ENCODE data around the gene LRRIQ1.

GRCh38 chr12:85005615-85006014 lies 30.5 kb upstream of the LRRIQ1 start:
- TF ChIP-seq CTCF (IDR thresholded peaks at IDR 0.05; ENCODE audit: low read depth, low read length, poor library complexity, severe bottlenecking) (no peak), EZH2phosphoT487 (IDR thresholded peaks at IDR 0.05; ENCODE audit: borderline replicate concordance, low read length) (no peak)
